ENCODE results near the gene CHPT1.

DNA sequence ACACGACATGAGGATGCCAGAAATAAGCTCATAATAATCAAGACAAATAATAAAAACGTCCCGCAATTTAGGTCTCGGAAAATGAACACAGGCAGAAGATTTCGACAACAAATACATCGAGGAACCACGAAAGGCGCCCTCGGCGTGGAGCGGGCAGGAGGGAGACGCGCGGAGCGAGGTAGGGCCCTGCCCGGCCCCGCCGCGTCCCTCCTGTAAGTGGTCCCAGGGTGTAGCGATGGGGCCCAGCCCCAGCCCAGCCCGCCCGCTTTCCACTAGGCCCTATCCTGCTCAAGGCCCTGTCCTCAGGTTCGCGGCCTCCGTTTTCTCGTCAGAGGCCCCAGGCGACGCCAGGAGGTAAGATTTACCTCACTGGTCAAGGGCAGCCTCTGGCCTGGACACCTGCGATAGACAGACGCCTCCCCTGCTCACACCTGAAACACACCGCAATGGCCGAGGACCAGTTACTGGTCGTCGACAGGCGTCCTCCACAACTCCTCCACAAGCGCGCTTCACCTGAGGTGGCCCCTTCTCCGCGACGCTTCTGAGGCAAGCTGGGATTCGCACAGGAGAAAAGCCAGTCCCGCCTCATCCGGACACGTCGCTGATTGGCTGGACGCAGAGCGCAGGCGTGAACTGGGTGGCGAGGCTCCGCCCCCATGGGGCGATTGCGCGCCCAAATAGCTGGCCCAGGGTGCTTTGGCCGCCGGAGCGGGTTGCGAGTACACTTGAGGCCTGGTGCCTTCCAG lies 41.7 kb downstream of the CHPT1 start, which contains the start of gene SYCP3:
- no peak for TF ChIP-seq GATA3 (IDR thresholded peaks at IDR 0.05; ENCODE audit: low read depth, low read length)
- TF ChIP-seq GATA2 (IDR thresholded peaks at IDR 0.05; ENCODE audit: low read depth, low read length), result no peak

Measured in SH-SY5Y (cell line).